ENCODE measurements around the gene TBC1D14.

DNA sequence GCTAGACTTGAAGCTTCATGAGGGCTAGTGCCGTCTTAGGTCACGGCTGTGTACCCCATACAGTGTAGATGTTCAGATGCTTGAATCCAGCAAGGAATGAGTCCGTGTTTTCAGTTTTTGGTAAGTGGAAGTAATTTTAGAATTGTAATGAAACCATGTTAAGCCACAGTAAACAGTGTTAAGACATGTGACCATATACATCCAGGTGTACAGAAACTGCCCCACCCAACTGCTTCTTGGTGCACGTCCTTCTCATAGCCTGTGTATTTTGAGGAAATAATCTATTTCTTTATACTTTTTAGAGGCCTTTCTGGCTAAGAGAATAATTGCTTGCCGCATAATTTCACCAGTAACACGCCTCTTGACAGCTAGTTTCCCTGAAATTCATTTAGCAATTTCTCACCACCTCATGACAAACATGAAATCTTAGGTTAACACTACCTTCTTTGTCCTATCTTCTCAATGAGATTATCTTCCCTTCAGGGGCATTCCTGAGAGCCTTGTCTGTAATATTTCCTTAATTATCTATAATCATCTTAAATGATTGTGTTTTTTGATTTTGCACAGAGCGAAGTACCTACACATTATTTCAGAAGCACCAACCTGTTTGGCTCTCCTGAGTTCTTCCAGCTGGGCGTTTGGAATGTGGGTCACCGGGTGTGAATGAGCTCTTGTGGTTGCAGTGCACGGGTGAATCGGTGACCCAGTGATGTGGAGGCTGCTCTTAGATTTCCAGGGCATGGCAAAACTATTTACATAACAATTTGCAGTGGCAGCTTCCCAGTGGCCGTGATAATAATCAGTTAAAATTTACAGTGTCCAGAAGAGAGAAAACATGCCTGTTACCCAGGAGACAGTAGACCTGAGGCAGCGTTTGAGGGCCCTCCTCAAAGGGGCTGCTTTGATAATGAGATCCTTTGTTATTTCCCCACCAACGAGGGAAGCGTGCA, 83.4 kb downstream of the TBC1D14 start:
- TF ChIP-seq, protein P1, sequence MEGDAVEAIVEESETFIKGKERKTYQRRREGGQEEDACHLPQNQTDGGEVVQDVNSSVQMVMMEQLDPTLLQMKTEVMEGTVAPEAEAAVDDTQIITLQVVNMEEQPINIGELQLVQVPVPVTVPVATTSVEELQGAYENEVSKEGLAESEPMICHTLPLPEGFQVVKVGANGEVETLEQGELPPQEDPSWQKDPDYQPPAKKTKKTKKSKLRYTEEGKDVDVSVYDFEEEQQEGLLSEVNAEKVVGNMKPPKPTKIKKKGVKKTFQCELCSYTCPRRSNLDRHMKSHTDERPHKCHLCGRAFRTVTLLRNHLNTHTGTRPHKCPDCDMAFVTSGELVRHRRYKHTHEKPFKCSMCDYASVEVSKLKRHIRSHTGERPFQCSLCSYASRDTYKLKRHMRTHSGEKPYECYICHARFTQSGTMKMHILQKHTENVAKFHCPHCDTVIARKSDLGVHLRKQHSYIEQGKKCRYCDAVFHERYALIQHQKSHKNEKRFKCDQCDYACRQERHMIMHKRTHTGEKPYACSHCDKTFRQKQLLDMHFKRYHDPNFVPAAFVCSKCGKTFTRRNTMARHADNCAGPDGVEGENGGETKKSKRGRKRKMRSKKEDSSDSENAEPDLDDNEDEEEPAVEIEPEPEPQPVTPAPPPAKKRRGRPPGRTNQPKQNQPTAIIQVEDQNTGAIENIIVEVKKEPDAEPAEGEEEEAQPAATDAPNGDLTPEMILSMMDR (conservative IDR thresholded peaks at IDR 0.05; ENCODE audit: low read length), result no peak
- no peak for TF ChIP-seq EZH2phosphoT487 (IDR thresholded peaks at IDR 0.05; ENCODE audit: borderline replicate concordance, low read depth, low read length)
